C4-2B (cell line): ENCODE measurements around the gene ARHGAP15.

Experiments
- H3K27ac ChIP-seq: fragments of 450-650 bp; 2 replicates; pipeline ENCODE4 v1.5.1; 2017
- ZFX ChIP-seq: fragments of 450-650 bp; IDR thresholded peaks from 2 replicates; pipeline ENCODE4 v1.6.1; 2017
- TF ChIP-seq, protein P1 (sequence below): fragments of 450-650 bp; conservative IDR thresholded peaks from 2 replicates; pipeline ENCODE4 v1.5.1; 2017; ENCODE audit warnings: mild to moderate bottlenecking

The ARHGAP15 gene

GRCh38 chr2:143690235-143690634, 561.0 kb downstream of the ARHGAP15 start:
- H3K27ac ChIP-seq: no peak overlapping the region
- no peak for TF ChIP-seq ZFX
- TF ChIP-seq, protein P1, sequence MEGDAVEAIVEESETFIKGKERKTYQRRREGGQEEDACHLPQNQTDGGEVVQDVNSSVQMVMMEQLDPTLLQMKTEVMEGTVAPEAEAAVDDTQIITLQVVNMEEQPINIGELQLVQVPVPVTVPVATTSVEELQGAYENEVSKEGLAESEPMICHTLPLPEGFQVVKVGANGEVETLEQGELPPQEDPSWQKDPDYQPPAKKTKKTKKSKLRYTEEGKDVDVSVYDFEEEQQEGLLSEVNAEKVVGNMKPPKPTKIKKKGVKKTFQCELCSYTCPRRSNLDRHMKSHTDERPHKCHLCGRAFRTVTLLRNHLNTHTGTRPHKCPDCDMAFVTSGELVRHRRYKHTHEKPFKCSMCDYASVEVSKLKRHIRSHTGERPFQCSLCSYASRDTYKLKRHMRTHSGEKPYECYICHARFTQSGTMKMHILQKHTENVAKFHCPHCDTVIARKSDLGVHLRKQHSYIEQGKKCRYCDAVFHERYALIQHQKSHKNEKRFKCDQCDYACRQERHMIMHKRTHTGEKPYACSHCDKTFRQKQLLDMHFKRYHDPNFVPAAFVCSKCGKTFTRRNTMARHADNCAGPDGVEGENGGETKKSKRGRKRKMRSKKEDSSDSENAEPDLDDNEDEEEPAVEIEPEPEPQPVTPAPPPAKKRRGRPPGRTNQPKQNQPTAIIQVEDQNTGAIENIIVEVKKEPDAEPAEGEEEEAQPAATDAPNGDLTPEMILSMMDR: no peak

DNA sequence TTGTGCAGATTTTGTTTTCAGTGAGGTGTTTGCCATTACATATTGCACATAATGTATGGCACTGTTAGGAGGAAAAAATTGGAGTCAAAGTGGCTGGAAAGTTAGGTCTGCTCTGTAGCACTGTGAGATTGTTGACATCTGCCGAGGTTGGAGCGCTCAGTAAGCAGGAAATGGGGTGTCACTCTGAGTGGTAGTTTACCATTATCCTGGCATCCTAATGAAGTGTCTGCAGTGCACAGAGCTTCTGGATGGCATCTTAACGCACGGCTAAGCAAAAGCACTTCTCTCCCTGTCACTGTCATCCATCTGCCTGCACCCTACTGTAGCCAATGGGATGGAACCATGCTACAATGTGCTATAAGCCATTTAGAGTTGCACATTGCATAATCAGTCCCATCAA, 561.9 kb downstream of the ARHGAP15 start:
- no peak for TF ChIP-seq ZFX
- TF ChIP-seq, protein P1: no peak
- H3K27ac ChIP-seq: no peak overlapping the region

- no peak overlapping the region for H3K27ac ChIP-seq
Observed at GRCh38 chr2:143692162-143692561, 562.9 kb downstream of the ARHGAP15 start.

GRCh38 chr2:143692967-143693366, 563.7 kb downstream of the ARHGAP15 start:
- TF ChIP-seq, protein P1: no peak
- TF ChIP-seq ZFX: no peak
- no peak overlapping the region for H3K27ac ChIP-seq

More at GRCh38 chr2:143692162-143692561, 562.9 kb downstream of the ARHGAP15 start:
- TF ChIP-seq ZFX: no peak
- TF ChIP-seq, protein P1: no peak

GRCh38 chr2:143694335-143694734, 565.1 kb downstream of the ARHGAP15 start:
- H3K27ac ChIP-seq: no peak overlapping the region
- TF ChIP-seq, protein P1: no peak
- no peak for TF ChIP-seq ZFX

DNA sequence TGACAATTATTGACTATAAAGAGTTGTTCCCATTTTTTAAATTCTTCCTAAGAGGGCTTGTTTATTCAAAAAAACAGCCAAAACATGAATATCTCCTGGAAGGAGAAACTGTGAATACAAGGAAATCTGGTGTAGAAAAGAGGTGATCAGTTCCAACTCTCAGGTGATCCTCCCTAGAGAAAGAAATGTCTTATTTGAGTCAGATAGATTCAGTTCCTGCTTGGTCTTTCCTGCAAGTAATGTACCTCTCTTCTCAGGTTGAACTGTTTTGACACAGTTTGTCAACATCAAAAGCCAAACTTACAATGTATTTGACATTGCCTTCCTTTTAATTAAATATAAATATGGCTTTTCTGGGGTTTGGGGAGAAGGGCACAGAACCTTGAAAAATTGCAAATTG, 567.4 kb downstream of the ARHGAP15 start:
- no peak overlapping the region for H3K27ac ChIP-seq
- TF ChIP-seq, protein P1: no peak
- no peak for TF ChIP-seq ZFX

- TF ChIP-seq, protein P1: no peak
- H3K27ac ChIP-seq: no peak overlapping the region
Observed at GRCh38 chr2:143697744-143698143, 568.5 kb downstream of the ARHGAP15 start.
